ENCODE results near the gene MAGEA2B. TPM values are rescaled to one million over a fixed set of nuclear protein-coding genes. Genes with fewer than 3 reads are reported as not detected.
"Not testable (repeated sequence)": the region's sequence is repeated elsewhere in the genome, so short reads cannot be mapped to it uniquely, and the experiment has no call there.

MAGEA2B gene
- total RNA-seq, 2 donors from 2014 or later = not detected

- H3K4me3 ChIP-seq (ENCODE audit: low read length) = no peak within 1 kb of the TSS
- no peak within 1 kb of the TSS for H3K27ac Mint-ChIP-seq
- H3K4me1 ChIP-seq (ENCODE audit: control insufficient read depth, insufficient read depth, low read length) = no peaks in the 10 kb centered on the region
- no peak within 1 kb of the TSS for H3K27ac ChIP-seq (ENCODE audit: low read depth, low read length)
- H3K9ac ChIP-seq (ENCODE audit: extremely low read depth, low read length, poor library complexity, severe bottlenecking) = no peak within 1 kb of the TSS
- no peaks in the 10 kb centered on the region for H3K27me3 ChIP-seq (ENCODE audit: control insufficient read depth, insufficient read depth, low read length, poor library complexity, severe bottlenecking)
- no peak for DNase-seq
- H3K36me3 ChIP-seq (ENCODE audit: control insufficient read depth, insufficient read depth, low read length) = no peaks in the 10 kb centered on the region
- WGBS, 2 experiments (ENCODE audit: insufficient coverage in 1 of 2, insufficient read length in 1 of 2) = 94% methylated on average over 7 of the region's 21 CpGs; no CpG with 5 or more reads in 1 of the 2 experiments
- no peaks in the 10 kb centered on the region for H3K9me3 ChIP-seq (ENCODE audit: control insufficient read depth, low read length)
- no peaks in the 10 kb centered on the region for H3K4me1 Mint-ChIP-seq
- H3K36me3 Mint-ChIP-seq (ENCODE audit: low read depth) = no peaks in the 10 kb centered on the region
- TF ChIP-seq CTCF (conservative IDR thresholded peaks at IDR 0.05) = no peak
- peaks cover 52% of the 10 kb centered on the region for H3K9me3 Mint-ChIP-seq
- no peak within 1 kb of the TSS for H3K4me3 Mint-ChIP-seq
- H3K27me3 Mint-ChIP-seq (ENCODE audit: insufficient read depth) = peaks cover 3% of the 10 kb centered on the region
Measured at GRCh38 chrX:152733261-152733975, 19.0 kb downstream of the MAGEA2B start, which contains the start of the genes CSAG1 and MAGEA12. Gene CSAG1, minus strand, starts transcription at chrX:152733721. Its CDS starts 1,261 bp downstream, at chrX:152732460. Gene MAGEA12, plus strand, starts transcription at chrX:152733757. Its CDS starts 2,405 bp downstream, at chrX:152736162.

- DNase-seq; H3K4me1 ChIP-seq (ENCODE audit: control insufficient read depth, insufficient read depth, low read length); H3K27ac ChIP-seq (ENCODE audit: low read depth, low read length); H3K4me3 ChIP-seq (ENCODE audit: low read length); H3K4me1 Mint-ChIP-seq; H3K36me3 ChIP-seq (ENCODE audit: control insufficient read depth, insufficient read depth, low read length); H3K27ac Mint-ChIP-seq; H3K36me3 Mint-ChIP-seq (ENCODE audit: low read depth); H3K9ac ChIP-seq (ENCODE audit: extremely low read depth, low read length, poor library complexity, severe bottlenecking); H3K27me3 ChIP-seq (ENCODE audit: control insufficient read depth, insufficient read depth, low read length, poor library complexity, severe bottlenecking); H3K9me3 ChIP-seq (ENCODE audit: control insufficient read depth, low read length); H3K27me3 Mint-ChIP-seq (ENCODE audit: insufficient read depth); H3K4me3 Mint-ChIP-seq: not testable (repeated sequence)
- WGBS, 2 experiments (ENCODE audit: insufficient coverage in 1 of 2, insufficient read length in 1 of 2) = 96 to 97% methylated on average over 5 to 22 of the region's 22 CpGs
- H3K9me3 Mint-ChIP-seq = peaks cover 52% of the 10 kb centered on the region
Measured at GRCh38 chrX:152734143-152734858, 19.9 kb downstream of the MAGEA2B start.

- WGBS, 2 experiments (ENCODE audit: insufficient coverage in 1 of 2, insufficient read length in 1 of 2) = 96% methylated on average over 2 of the region's 2 CpGs; no CpG with 5 or more reads in 1 of the 2 experiments
- DNase-seq = no peak
- Histone ChIP-seq H3K4me1 (ENCODE audit: control insufficient read depth, insufficient read depth, low read length) (no peaks in the 10 kb centered on the region), H3K9ac (ENCODE audit: extremely low read depth, low read length, poor library complexity, severe bottlenecking) (no peak overlapping the region), H3K27ac (ENCODE audit: low read depth, low read length) (no peak overlapping the region), H3K36me3 (ENCODE audit: control insufficient read depth, insufficient read depth, low read length) (no peaks in the 10 kb centered on the region), H3K4me3 (ENCODE audit: low read length) (no peak overlapping the region), H3K27me3 (ENCODE audit: control insufficient read depth, insufficient read depth, low read length, poor library complexity, severe bottlenecking) (no peaks in the 10 kb centered on the region), H3K9me3 (ENCODE audit: control insufficient read depth, low read length) (no peaks in the 10 kb centered on the region)
- no peak overlapping the region for H3K27ac Mint-ChIP-seq
- H3K9me3 Mint-ChIP-seq = peaks cover 60% of the 10 kb centered on the region
- no peaks in the 10 kb centered on the region for H3K4me1 Mint-ChIP-seq
- no peak overlapping the region for H3K4me3 Mint-ChIP-seq
- no peak for TF ChIP-seq CTCF (conservative IDR thresholded peaks at IDR 0.05)
- no peaks in the 10 kb centered on the region for H3K36me3 Mint-ChIP-seq (ENCODE audit: low read depth)
- peaks cover 3% of the 10 kb centered on the region for H3K27me3 Mint-ChIP-seq (ENCODE audit: insufficient read depth)
Measured at GRCh38 chrX:152735101-152735500, 20.7 kb downstream of the MAGEA2B start.

Measured in endodermal cell (in vitro differentiated cells).